Neural crest cell (in vitro differentiated cells): ENCODE measurements around the gene POLL. TPM values are rescaled to one million over a fixed set of nuclear protein-coding genes. Genes with fewer than 3 reads are reported as not detected.

Experiments
- DNase-seq: peaks from one replicate; pipeline ENCODE4 v3.0.0; 2021; ENCODE audit warnings: low read depth, mixed read lengths, low spot score
- H3K27ac Mint-ChIP-seq: one replicate; pipeline ENCODE4 v1.8.0; 2021; ENCODE audit warnings: mild to moderate bottlenecking, mixed read lengths; ENCODE audit not compliant: unreplicated experiment
- H3K27me3 Mint-ChIP-seq: 2 replicates; pipeline ENCODE4 v1.8.0; 2021; ENCODE audit warnings: low read depth, mild to moderate bottlenecking, mixed read lengths
- H3K36me3 Mint-ChIP-seq: 2 replicates; pipeline ENCODE4 v1.8.0; 2021; ENCODE audit warnings: low read depth, mild to moderate bottlenecking, mixed read lengths
- H3K4me1 Mint-ChIP-seq: 2 replicates; pipeline ENCODE4 v1.8.0; 2021; ENCODE audit warnings: mixed read lengths
- H3K4me3 Mint-ChIP-seq: one replicate; pipeline ENCODE4 v1.8.0; 2021; ENCODE audit warnings: mild to moderate bottlenecking, mixed read lengths
- H3K9me3 Mint-ChIP-seq: 2 replicates; pipeline ENCODE4 v1.8.0; 2021; ENCODE audit warnings: mixed read lengths
- total RNA-seq: library from RNA; stranded (reverse); gene quantifications from 2 replicates; pipeline ENCODE4 v1.2.1, GENCODE V29; 2021
- TF ChIP-seq, protein P1 (sequence below): fragments of 200-600 bp; sonication (generic); conservative IDR thresholded peaks from 2 replicates; pipeline ENCODE4 v1.5.0; 2021; ENCODE audit warnings: antibody characterized with exemption, mild to moderate bottlenecking

The POLL gene
- total RNA-seq, 1 donor from 2014 or later, result 36.3 TPM

DNA sequence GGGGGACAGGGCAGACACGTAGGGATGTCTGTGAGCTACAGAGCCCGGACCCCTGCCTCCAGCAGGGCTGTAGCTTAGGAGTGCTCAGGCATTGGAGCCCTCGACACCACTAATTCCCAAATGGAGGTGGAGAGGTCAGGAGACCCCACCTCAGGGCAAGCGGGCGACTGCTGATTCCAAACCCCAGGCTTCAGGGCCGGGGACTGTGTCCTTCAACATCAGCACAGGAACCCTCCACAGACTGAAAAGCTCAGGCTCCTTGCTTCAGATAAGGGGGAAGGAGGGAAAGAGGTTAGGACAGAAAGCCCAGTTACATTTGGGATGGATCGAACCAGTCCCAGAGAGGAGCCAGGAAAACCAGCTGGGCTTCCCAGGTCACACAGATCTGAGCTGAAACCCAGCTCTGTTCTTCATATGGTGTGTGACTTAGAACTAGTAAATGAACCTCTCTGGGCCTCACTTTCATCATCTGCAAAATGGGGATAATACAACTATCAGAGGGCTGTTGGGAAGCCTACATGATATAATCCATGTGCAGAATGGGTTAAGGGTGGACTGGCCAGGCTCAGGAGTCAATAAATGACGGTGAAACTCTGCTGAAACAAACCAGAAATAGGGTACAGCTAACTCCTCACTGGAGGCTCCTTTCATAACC lies 16.7 kb downstream of the POLL start:
- no peaks in the 10 kb centered on the region for H3K9me3 Mint-ChIP-seq
- DNase-seq, result no peak
- TF ChIP-seq, protein P1, sequence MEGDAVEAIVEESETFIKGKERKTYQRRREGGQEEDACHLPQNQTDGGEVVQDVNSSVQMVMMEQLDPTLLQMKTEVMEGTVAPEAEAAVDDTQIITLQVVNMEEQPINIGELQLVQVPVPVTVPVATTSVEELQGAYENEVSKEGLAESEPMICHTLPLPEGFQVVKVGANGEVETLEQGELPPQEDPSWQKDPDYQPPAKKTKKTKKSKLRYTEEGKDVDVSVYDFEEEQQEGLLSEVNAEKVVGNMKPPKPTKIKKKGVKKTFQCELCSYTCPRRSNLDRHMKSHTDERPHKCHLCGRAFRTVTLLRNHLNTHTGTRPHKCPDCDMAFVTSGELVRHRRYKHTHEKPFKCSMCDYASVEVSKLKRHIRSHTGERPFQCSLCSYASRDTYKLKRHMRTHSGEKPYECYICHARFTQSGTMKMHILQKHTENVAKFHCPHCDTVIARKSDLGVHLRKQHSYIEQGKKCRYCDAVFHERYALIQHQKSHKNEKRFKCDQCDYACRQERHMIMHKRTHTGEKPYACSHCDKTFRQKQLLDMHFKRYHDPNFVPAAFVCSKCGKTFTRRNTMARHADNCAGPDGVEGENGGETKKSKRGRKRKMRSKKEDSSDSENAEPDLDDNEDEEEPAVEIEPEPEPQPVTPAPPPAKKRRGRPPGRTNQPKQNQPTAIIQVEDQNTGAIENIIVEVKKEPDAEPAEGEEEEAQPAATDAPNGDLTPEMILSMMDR, result no peak
- peaks cover 4% of the 10 kb centered on the region for H3K4me1 Mint-ChIP-seq
- H3K36me3 Mint-ChIP-seq, result no peaks in the 10 kb centered on the region
- H3K27ac Mint-ChIP-seq, result no peak overlapping the region
- H3K27me3 Mint-ChIP-seq, result peaks cover 66% of the 10 kb centered on the region
- H3K4me3 Mint-ChIP-seq, result peak overlapping the region; percentile 56

DNA sequence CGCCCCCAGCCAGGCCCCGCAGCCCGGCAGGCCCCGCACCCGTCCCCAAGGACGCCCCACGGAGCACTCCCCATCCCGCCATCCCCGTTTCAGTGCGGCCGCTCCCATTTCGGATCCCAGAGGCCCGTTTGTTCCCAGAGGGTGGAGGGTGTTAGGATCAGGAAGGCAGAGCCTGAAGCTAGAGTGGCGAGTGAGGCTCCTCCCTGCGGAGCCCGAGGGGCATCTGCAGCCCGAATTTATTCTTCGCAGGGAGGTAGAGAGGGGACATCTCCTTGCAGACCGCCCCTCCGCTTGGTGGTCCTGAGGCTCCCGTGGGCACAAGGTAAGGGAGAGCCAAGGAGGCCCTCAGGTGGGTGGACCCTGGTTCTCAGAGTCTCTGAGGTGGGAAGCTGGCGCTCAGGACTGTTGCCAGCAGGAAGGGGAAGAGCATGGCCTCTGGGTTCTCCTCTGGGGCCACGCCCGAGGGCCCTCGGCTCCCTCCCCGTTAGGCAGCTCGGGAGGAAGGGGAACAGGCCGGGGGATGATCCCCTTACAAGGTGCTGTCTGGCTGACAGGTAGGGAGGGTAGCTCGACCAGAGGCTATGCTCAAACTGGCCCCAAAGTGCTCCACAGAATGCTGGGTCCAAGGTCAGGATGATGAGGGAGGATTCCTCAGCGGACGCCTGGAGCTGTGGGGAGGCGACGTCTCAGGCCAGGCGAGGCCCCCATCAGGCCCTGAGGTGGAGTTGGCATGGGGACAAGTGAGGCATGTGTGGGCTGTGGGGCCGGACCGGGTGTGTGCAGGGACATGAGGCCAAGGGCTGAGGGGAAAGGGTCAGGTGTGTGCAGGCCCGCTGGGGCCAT lies 17.4 kb downstream of the POLL start:
- DNase-seq, result no peak
- Mint-ChIP-seq H3K27ac (no peak overlapping the region), H3K27me3 (peaks cover 74% of the 10 kb centered on the region), H3K4me1 (peaks cover 9% of the 10 kb centered on the region), H3K9me3 (no peaks in the 10 kb centered on the region), H3K4me3 (peak overlapping the region; percentile 56), H3K36me3 (no peaks in the 10 kb centered on the region)
- TF ChIP-seq, protein P1, result no peak

DNA sequence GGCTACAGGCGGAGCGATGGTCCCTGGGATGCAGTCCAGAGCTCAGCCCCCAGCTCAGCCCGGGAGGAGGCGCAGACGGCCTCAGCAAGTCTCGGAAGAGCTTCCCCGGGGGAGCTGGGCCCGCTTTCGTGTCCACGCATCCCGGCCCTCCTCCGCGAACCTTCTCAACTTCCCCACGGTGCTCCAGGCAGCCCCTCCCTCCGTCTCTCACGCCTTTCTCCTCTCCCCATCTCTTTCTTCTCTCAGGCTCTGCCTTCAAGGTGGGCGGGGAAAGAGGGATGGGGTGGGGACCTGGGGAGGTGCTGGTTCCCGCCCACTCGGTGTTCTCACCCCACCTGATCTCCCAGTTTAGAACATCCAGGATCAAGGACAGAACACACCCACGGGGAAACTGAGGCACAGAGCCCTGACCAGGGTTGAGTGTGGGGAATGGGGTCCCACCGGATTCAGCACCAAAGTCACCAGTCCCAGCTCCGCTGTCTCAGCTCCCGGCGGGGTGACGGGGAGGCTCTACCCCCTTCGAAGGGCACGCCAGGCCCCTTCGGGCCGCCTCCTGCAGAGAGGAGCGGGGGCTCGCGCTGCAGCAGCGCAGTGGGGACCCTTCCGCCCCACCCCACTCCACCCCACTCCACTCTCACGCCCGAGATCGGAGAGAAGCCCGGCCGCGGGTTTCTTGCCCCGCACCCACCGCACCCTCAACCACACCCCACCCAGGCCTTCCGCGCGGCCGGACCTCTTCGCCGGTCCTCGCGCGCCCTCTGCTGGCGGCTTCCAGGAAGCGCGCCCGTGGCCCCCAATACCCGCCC lies 18.2 kb downstream of the POLL start:
- peak; percentile 84 for DNase-seq
- Mint-ChIP-seq H3K4me1 (peaks cover 9% of the 10 kb centered on the region), H3K4me3 (peak overlapping the region; percentile 44), H3K36me3 (no peaks in the 10 kb centered on the region), H3K27me3 (peaks cover 82% of the 10 kb centered on the region), H3K9me3 (no peaks in the 10 kb centered on the region), H3K27ac (no peak overlapping the region)
- TF ChIP-seq, protein P1, result peak; percentile 95

DNA sequence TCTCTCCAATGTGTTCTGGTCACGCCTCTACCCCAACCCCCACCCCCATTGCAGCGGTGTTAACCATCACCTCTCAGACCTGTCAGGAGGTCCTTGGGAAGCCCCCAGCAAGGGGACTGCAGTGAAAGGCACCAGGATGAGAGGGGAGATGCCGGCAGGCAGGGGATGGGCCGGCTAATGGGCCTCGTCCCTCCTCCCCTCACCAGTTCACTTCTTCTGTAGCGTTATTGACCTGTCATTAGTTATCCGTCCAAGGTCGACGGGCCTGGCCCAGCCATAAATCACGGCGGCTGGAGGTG lies 18.8 kb downstream of the POLL start:
- H3K36me3 Mint-ChIP-seq, result no peaks in the 10 kb centered on the region
- H3K4me3 Mint-ChIP-seq, result peak overlapping the region; percentile 44
- TF ChIP-seq, protein P1, result no peak
- H3K27ac Mint-ChIP-seq, result no peak overlapping the region
- H3K9me3 Mint-ChIP-seq, result no peaks in the 10 kb centered on the region
- H3K4me1 Mint-ChIP-seq, result peaks cover 9% of the 10 kb centered on the region
- DNase-seq, result no peak
- peaks cover 82% of the 10 kb centered on the region for H3K27me3 Mint-ChIP-seq

DNA sequence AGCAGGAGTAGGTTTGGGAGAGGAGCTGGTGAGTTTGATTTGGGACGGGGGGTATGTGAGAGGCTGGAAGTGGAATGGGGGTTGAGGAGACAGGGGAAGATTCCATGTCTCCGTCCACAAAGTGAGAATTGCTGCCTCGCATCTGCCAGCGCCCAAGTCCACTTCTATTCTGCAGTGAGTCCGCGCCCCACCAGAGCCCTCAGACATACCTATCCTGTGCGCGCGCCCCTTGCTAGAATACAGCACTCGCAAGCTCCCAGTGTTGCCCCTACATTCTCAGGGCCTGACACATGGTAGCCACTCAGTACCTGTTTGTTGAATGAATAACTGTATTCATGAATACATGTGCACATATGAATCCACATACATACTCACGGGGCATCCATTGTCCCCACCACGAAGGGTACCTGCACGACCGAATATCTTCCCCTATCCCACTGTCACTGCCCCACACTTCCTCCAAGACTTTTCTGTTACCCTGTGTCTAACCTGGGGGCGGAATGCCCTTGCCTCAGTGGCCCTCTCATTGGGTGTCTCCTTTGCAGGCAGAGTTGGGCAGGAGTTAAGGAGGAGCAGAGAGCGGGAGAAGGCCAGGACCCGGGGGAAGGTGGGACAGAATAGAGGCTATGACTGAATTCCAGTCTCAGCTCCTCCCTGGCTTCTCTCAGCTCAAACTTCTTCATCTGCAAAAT lies 19.9 kb downstream of the POLL start:
- TF ChIP-seq, protein P1, result no peak
- Mint-ChIP-seq H3K27me3 (peaks cover 89% of the 10 kb centered on the region), H3K36me3 (no peaks in the 10 kb centered on the region), H3K4me1 (peaks cover 9% of the 10 kb centered on the region), H3K27ac (no peak overlapping the region), H3K9me3 (no peaks in the 10 kb centered on the region), H3K4me3 (peak overlapping the region; percentile 15)
- no peak for DNase-seq
